ENCODE results near the gene ZCWPW1. TPM values are rescaled to one million over a fixed set of nuclear protein-coding genes. Genes with fewer than 3 reads are reported as not detected.
"Not testable (repeated sequence)": the region's sequence is repeated elsewhere in the genome, so short reads cannot be mapped to it uniquely, and the experiment has no call there.

Gene ZCWPW1
- polyA plus RNA-seq, 1 of the 3 experiments (the other 2 are of a cell fraction) = 4.1 TPM

GRCh38 chr7:100386940-100387339 is 41.6 kb downstream of the ZCWPW1 start (continued):
- TF ChIP-seq CTCF (IDR thresholded peaks at IDR 0.05) = no peak
- TF ChIP-seq SIN3A (IDR thresholded peaks at IDR 0.05; ENCODE audit: borderline replicate concordance, low read depth, low read length) = no peak

GRCh38 chr7:100384628-100385294 is 43.7 kb downstream of the ZCWPW1 start:
- CTCF ChIA-PET = interaction anchor here (1.3 to 12.0 kb wide), 2 partner anchors 9 to 23 kb away, joined by 4 to 68 read pairs; no protein-coding TSS in a partner anchor
- 83% methylated on average over 6 of the region's 6 CpGs for WGBS (ENCODE audit: low lambda C conversion rate)
- DNase-seq = no peak

GRCh38 chr7:100382234-100382853 is 46.2 kb downstream of the ZCWPW1 start:
- H3F3A ChIP-seq (replicated peaks; ENCODE audit: insufficient read depth); H3K9me2 ChIP-seq; H3K4me2 ChIP-seq; H3K4me3 ChIP-seq (ENCODE audit: low read depth in 2 of 2, low read length in 1 of 2); H4K20me1 ChIP-seq (ENCODE audit: insufficient read depth); H3K27me3 ChIP-seq (ENCODE audit: insufficient read depth); H3K4me1 ChIP-seq (ENCODE audit: control insufficient read depth in 1 of 2, insufficient read depth in 2 of 2, low read depth in 1 of 2, low read length in 1 of 2); H3K9ac ChIP-seq; DNase-seq; H2AFZ ChIP-seq (ENCODE audit: low read depth); H3K36me3 ChIP-seq (replicated peaks in 1 of 2; ENCODE audit: control insufficient read depth in 1 of 2, insufficient read depth in 2 of 2, low read length in 1 of 2); H3K9me3 ChIP-seq; H3K79me2 ChIP-seq (ENCODE audit: insufficient read depth); H3K27ac ChIP-seq (ENCODE audit: low read depth in 2 of 2, low read length in 1 of 2): not testable (repeated sequence)
- ChIA-PET CTCF (interaction anchor here (12.0 kb wide), 1 partner anchor 25 kb away, joined by 68 read pairs; no protein-coding TSS in a partner anchor), POLR2A (interaction anchor here (1.3 to 2.6 kb wide), 2 partner anchors 17 to 46 kb away, joined by 3 to 8 read pairs; partner anchors contain the start of genes MEPCE and ZCWPW1)
- 67% methylated on average over 8 of the region's 8 CpGs for WGBS (ENCODE audit: low lambda C conversion rate)
- peak; percentile 59; the same call in 1 of the 2 replicates for TF ChIP-seq RFX5 (IDR thresholded peaks at IDR 0.05; ENCODE audit: low read length)

More at GRCh38 chr7:100384628-100385294, 43.7 kb downstream of the ZCWPW1 start:
- no peak overlapping the region for H3K27ac ChIP-seq (ENCODE audit: low read depth in 2 of 2, low read length in 1 of 2)
- no peak overlapping the region for H3K4me3 ChIP-seq (ENCODE audit: low read depth in 2 of 2, low read length in 1 of 2)
- H3K4me2 ChIP-seq = no peak overlapping the region
- no peak for TF ChIP-seq NRF1 (IDR thresholded peaks at IDR 0.05; ENCODE audit: low read depth, low read length)
- no peak for TF ChIP-seq FOSL2 (IDR thresholded peaks at IDR 0.05; ENCODE audit: borderline replicate concordance, low read depth)
- TF ChIP-seq MEF2A (IDR thresholded peaks at IDR 0.05; ENCODE audit: borderline replicate concordance, low read depth) = no peak
- no peak for TF ChIP-seq RXRA (IDR thresholded peaks at IDR 0.05; ENCODE audit: borderline replicate concordance, low read depth)
- no peaks in the 10 kb centered on the region for H3F3A ChIP-seq (replicated peaks; ENCODE audit: insufficient read depth)
- peaks cover 0 to under 1% of the 10 kb centered on the region in 2 experiments; a peak in 2 of 4 replicates for H3K4me1 ChIP-seq (ENCODE audit: control insufficient read depth in 1 of 2, insufficient read depth in 2 of 2, low read depth in 1 of 2, low read length in 1 of 2)
- H3K36me3 ChIP-seq (replicated peaks in 1 of 2; ENCODE audit: control insufficient read depth in 1 of 2, insufficient read depth in 2 of 2, low read length in 1 of 2) = no peaks in the 10 kb centered on the region
- H2AFZ ChIP-seq (ENCODE audit: low read depth) = no peak overlapping the region
- no peaks in the 10 kb centered on the region for H3K9me2 ChIP-seq
- H4K20me1 ChIP-seq (ENCODE audit: insufficient read depth) = no peaks in the 10 kb centered on the region
- no peaks in the 10 kb centered on the region for H3K79me2 ChIP-seq (ENCODE audit: insufficient read depth)
- no peaks in the 10 kb centered on the region for H3K9me3 ChIP-seq
- POLR2A ChIA-PET = no interaction called here
- no peaks in the 10 kb centered on the region for H3K27me3 ChIP-seq (ENCODE audit: insufficient read depth)
- no peak overlapping the region for H3K9ac ChIP-seq

- ChIA-PET POLR2A (interaction anchor here (0.6 to 2.6 kb wide), 3 partner anchors 18 to 443 kb away, joined by 3 to 8 read pairs (median 3); partner anchors contain the start of genes MEPCE and ZCWPW1), CTCF (interaction anchor here (12.0 kb wide), 1 partner anchor 26 kb away, joined by 68 read pairs; no protein-coding TSS in a partner anchor)
- H3K9me3 ChIP-seq; H3K79me2 ChIP-seq (ENCODE audit: insufficient read depth); H3K36me3 ChIP-seq (replicated peaks in 1 of 2; ENCODE audit: control insufficient read depth in 1 of 2, insufficient read depth in 2 of 2, low read length in 1 of 2); H3F3A ChIP-seq (replicated peaks; ENCODE audit: insufficient read depth); H3K27ac ChIP-seq (ENCODE audit: low read depth in 2 of 2, low read length in 1 of 2); H3K9ac ChIP-seq; H2AFZ ChIP-seq (ENCODE audit: low read depth); H3K9me2 ChIP-seq; H3K4me2 ChIP-seq; H3K4me3 ChIP-seq (ENCODE audit: low read depth in 2 of 2, low read length in 1 of 2); H4K20me1 ChIP-seq (ENCODE audit: insufficient read depth); H3K27me3 ChIP-seq (ENCODE audit: insufficient read depth); H3K4me1 ChIP-seq (ENCODE audit: control insufficient read depth in 1 of 2, insufficient read depth in 2 of 2, low read depth in 1 of 2, low read length in 1 of 2); DNase-seq: not testable (repeated sequence)
- 68% methylated on average over 42 of the region's 49 CpGs for WGBS (ENCODE audit: low lambda C conversion rate)
These were observed 46.8 kb downstream of the ZCWPW1 start for GRCh38 chr7:100381531-100382233.

Measured in SK-N-SH (cell line).